ENCODE data around the gene TMEM38B.
A peak's percentile ranks its signal among the peaks of the same experiment; 100 is the strongest.

Gene TMEM38B, protein sequence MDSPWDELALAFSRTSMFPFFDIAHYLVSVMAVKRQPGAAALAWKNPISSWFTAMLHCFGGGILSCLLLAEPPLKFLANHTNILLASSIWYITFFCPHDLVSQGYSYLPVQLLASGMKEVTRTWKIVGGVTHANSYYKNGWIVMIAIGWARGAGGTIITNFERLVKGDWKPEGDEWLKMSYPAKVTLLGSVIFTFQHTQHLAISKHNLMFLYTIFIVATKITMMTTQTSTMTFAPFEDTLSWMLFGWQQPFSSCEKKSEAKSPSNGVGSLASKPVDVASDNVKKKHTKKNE

DNA sequence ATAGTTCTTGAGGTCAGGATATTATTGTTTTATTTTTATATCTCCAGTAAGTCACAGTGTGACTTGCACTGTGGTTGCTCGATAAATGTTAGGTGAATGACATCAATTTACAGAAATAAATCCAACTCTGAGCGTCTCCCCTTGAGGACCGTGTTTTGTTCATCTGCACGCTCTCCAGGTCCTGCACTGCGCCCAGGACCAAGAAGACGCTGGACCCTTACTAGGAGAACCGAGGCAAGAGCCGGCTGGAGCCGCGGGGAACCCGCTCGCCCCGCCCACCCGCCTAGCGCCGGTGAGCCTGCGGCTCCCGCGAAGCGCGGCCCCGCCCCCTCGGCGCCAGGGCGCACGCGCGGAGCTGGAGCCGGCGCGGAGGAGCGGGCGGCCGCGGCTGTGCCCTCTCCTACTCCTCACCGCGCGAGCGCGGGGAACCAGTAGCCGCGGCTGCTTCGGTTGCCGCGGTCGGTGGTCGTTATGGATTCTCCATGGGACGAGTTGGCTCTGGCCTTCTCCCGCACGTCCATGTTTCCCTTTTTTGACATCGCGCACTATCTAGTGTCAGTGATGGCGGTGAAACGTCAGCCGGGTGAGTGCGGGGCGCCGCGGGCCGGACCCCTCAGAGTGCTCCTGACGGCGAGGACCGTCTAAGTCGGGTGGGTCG is at the start of gene TMEM38B:
TSS of gene TMEM38B (plus strand) at position 352 of the 658 bp plus-strand sequence. CDS start at position 472, 120 bp downstream.
- peak; percentile 74 for DNase-seq

DNA sequence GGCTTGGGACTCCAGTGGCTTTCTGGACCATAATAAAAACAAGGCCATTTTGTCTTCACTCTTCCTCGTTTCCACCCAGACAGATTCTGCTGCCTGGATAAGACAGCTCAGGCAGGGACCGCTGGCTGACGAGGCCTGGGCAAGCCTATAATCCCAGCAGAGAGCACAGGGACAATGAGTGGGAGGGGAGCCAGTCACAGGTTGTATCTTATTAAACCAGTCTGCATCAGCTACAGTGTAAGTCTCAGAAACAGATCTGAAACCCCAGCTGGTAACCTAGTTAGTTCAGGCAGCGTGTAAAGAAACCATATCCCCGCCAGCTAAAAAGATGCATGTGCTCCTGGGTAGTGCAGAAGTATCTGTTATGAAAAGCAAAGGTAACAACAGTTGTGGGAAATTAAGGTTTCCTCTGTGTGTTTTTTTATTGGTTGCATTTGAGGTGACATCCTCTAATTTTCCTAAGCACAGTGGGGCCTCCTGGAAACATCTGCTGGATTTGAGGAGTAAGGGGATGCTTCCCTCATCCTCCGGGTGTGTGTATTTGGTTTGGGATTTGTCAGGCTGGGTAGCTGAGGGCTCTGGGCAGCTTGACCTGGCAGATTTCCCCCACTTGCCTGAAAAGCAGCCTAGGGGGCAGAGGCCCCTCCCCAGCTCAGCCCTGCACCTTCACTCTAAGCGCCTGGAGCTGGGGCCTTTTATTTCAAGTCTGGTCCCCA is 47.3 kb upstream of the TMEM38B start:
- DNase-seq = peak; percentile 49

DNA sequence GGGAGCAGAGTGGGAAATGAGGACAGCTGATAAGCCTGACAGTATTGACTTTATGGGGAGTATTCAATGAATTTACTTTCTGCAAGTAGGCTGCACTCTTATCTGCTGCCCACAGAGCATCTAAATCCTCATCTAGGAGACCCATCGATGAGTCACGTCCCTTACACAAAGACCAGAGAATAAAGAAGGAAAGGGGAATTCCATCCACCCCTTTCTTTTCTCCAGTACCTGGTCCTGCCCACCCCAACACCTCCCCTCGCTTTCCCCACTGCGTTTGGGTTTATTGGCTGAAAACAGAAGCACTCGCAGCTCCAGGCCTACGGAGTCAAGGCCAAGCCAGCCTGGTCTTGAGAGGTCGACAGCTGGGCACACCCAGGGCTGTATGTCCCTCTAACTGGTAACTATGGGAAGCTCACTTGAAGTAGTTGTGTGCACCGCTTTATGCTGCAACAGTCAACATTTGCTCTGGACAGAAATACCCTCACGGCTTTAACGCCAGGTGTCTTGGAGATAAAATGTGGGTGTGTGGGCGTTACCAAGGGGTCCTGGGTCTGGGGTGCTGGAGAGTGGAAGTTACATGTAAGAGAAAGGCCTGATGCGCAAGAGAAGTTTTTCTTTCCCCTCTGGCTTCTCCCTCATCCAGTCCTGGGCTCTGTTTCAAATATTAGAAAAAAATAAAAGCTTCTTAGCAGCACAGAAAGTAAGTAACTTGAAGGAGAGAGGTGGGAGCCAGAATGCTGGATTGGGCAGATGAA is 46.6 kb upstream of the TMEM38B start:
- DNase-seq = peak; percentile 87

- DNase-seq = peak; percentile 7
These were observed 42.5 kb upstream of the TMEM38B start for GRCh38 chr9:105651806-105652205.

- DNase-seq = peak; percentile 40
These were observed 38.0 kb upstream of the TMEM38B start for GRCh38 chr9:105656131-105656921.

DNA sequence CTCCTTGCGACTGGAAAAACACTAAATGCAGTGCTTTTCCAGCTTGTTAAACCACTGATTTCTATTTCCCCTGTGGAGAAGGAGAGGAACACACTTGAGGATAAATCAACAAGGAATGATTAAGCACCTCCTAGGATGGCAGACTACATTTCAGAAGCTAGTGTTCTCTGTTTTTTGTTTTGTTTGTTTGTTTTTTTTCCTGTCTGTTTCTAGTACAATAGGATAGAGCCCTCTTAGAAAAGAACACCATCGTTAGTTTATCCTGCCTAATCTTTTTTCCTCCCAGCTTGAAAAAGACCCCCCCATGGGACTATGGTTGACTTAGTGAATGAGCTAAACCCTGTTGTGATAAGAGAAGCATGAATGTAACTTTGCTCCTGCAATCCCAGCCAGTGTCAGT is 36.0 kb upstream of the TMEM38B start:
- DNase-seq = no peak

DNA sequence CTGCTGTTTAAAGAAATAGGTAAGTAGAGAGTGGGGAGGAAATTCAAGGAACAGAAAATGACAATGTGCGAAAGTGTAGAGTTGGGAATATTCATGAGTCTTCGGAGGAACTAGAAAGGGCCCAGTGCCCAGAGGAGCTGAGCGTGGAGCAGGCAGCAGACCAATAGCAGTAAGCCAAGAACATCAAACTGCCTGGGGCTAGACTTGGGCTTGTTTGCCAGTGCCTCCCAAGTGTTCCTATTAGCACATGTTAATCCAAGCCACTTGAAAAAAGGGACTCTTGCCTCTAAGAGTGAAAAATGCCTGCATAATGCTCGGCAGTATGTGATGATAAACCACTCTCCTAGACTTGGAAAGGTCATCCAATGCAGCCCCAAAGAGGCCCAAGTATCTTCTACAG is 33.3 kb upstream of the TMEM38B start:
- DNase-seq = no peak

DNA sequence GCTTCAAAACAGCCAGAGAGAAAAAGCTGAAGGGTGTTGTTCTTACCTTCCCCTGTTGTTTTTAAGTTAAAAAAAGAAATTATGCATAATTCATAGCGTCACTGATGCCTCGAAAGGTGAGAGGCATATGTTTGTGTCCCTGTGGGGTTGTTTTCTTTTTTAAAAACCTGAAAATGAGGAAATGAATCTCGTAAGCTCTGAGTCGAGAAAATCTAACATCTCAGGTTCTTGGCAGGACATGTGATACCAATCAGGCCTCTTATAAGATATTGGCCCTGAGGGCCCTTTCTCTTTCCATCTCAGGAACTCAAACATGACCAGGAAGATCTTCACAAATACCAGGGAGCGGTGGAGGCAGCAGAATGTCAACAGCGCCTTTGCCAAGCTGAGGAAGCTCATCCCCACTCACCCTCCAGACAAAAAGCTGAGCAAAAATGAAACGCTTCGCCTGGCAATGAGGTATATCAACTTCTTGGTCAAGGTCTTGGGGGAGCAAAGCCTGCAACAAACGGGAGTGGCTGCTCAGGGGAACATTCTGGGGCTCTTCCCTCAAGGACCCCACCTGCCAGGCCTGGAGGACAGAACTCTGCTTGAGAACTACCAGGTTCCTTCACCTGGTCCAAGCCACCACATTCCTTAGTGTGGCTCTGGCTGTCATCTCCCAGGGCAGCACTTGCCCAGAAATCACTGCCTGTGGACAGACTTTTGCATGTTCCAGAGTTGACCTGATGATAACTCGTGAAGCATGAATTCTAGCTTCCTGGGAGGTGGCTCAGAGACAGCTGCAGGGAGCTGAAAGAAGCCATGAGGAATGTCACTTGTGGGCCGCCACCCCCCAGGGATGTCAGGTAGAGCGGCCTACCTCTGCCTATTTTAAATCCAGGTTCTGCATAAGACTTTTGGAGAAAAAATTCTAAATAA is 31.9 kb upstream of the TMEM38B start, which contains the start of gene TAL2:
TSS of gene TAL2 (plus strand) at position 274 of the 921 bp plus-strand sequence. CDS start at position 314, 40 bp downstream.
- DNase-seq = no peak

DNA sequence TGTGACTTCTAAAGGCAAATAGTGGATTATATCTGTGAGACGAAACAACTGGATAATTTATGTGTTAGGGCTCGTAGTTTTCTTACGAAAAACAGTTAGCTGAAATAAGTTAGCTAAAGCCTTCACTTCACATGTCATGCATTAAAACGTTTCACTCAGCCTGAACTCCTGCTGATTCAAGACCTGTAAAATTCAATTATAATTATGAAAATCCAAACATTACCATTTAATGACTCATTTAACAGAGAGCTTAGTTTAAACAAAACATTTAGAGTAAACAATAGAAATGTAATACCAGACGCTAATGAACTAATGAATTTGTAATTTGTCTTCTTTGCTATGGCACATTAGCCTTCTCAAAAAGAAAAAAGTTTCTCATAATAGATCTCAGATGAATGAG is 30.4 kb upstream of the TMEM38B start:
- DNase-seq = no peak

DNA sequence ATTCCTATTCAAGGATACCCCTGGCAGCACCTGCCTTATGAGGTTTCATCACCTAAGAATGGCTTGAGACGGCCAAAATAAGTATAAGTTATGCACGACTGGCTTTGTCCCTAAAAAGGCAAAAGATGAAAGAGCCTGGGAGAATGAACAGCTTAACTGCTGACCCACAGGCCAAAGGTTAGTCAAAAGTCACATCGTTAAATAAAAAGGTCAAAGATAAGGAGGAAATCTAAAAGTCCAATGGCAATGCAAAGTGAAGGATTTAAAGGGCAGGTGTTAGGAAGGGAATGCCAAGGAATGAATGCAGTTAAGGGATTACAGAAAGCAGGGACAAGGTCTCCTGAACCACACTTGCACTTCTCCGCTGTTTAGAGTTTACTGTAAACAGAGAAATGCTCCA is 26.5 kb upstream of the TMEM38B start:
- DNase-seq = no peak

- no peak for DNase-seq
These were observed 24.0 kb upstream of the TMEM38B start for GRCh38 chr9:105670315-105670714.

GRCh38 chr9:105670775-105671174 is 23.6 kb upstream of the TMEM38B start:
- no peak for DNase-seq

DNA sequence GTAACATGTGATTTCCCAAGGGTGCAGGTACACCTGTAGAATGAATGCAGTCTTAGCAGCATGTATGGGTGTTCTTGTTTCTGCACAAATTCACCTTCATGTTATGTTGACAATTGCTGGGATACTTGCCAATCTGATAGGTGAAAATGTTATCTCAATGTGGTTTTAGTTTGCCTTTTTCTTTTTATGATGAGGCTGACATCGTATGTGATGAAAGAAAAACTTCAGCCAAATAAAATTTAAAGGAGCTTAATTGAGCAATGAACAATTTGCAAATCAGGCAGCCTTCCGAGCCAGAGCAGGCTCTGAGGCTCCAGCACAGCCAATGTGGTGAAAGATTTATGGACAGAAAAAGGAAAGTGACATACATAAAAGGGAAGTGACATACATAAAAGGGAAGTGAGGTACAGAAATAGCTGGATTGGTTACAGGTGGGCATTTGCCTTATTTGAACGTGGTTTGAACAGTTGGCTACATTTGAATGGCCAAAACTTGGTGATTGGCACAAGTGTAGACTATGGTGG is 21.6 kb upstream of the TMEM38B start:
- no peak for DNase-seq

DNA sequence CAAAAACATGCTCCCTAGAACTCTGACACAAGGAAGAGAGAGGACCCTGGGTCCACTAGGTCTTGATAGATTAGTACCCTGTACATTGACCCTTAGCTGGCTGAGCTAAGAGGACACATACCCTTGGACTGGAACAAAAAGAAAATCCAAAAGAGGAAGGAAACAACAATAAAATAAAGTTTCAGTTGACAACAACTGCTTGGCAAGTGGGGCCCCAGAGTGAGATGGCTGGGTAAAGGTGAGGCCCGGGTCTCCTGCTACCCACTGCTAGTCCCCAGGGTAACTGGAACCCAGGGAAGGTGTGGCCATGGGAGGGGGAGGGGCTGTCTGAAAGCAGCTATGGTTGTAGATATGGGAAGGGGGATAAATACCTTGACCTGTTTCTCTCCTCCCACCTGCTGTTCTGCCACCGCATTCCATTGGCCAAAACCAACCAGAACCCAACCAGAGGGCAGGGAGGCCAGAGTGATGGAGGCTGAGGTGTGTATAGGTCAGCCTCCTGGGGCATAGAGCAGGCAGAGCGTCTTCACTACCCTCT is 20.4 kb upstream of the TMEM38B start:
- no peak for DNase-seq

- DNase-seq = no peak
These were observed 17.9 kb upstream of the TMEM38B start for GRCh38 chr9:105676351-105676923.

DNA sequence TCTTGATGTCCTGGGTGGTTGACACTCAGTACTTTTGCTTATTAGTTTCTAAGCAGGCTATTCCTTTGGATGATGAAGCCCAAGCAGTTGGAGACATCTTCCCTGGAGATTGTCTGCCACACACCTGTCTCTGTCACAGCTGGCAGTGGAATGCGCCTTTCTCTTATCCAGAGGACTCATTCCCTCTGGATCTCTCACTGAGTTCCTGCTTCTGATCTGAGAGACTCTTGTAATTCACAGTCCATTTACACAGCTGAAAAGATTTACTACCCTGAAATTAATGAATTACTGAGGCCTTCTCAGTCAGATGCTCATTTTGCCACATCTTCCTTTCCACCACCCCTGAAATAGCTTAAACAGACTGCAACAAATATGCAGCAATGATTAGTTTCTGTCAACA is 16.2 kb upstream of the TMEM38B start:
- DNase-seq = no peak

- no peak for DNase-seq
These were observed 15.6 kb upstream of the TMEM38B start for GRCh38 chr9:105678781-105679180.

GRCh38 chr9:105679257-105680022 is 14.9 kb upstream of the TMEM38B start:
- peak; percentile 19 for DNase-seq

- DNase-seq = no peak
These were observed 13.0 kb upstream of the TMEM38B start for GRCh38 chr9:105681313-105681712.

All from NCI-H1092 treated with DMSO at 0.1 percent for 48 hours (cell line).